ENCODE results near the gene PRKRIP1. TPM values are rescaled to one million over a fixed set of nuclear protein-coding genes. Genes with fewer than 3 reads are reported as not detected.

Gene PRKRIP1
- total RNA-seq, 2 donors from 2014 or later = 15.1 to 19.4 TPM

GRCh38 chr7:102446387-102447156 is 50.4 kb downstream of the PRKRIP1 start:
- Histone ChIP-seq H3K27ac (no peak overlapping the region), H3K36me3 (no peaks in the 10 kb centered on the region), H3K9ac (ENCODE audit: low read depth in 2 of 2, low read length in 2 of 2) (no peak overlapping the region), H3K27me3 (no peaks in the 10 kb centered on the region), H3K9me3 (no peaks in the 10 kb centered on the region), H3K4me1 (no peaks in the 10 kb centered on the region), H3K4me3 (no peak overlapping the region)
- TF ChIP-seq CTCF (IDR thresholded peaks at IDR 0.05) = no peak
- no peak for DNase-seq
- intact Hi-C loops (cut with DNase I) = no loop called here

- no peak for DNase-seq
These were observed 51.1 kb downstream of the PRKRIP1 start for GRCh38 chr7:102447311-102447710.

DNA sequence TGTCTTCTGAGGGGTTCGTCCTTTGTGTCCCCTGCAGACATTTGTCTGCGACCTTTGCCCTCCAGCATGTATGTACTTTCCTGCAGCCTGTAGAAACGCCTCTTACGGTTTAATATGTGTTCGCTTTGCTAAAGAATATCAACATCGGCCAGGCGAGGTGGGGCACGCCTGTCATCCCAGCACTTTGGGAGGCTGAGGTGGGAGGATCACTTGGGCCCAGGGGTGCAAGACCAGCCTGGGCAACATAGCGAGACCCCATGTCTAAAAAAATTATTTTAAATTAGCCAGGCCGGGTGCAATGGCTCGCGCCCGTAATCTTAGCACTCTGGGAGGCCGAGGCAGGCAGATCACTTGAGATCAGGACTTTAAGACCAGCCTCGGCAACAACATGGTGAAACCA is 53.0 kb downstream of the PRKRIP1 start:
- Histone ChIP-seq H3K4me1 (no peaks in the 10 kb centered on the region), H3K9ac (ENCODE audit: low read depth in 2 of 2, low read length in 2 of 2) (no peak overlapping the region), H3K36me3 (no peaks in the 10 kb centered on the region), H3K4me3 (no peak overlapping the region), H3K27me3 (no peaks in the 10 kb centered on the region), H3K27ac (no peak overlapping the region), H3K9me3 (no peaks in the 10 kb centered on the region)
- no peak for TF ChIP-seq CTCF (IDR thresholded peaks at IDR 0.05)
- intact Hi-C loops (cut with DNase I) = no loop called here
- no peak for DNase-seq

More at GRCh38 chr7:102447311-102447710, 51.1 kb downstream of the PRKRIP1 start:
- Histone ChIP-seq H3K27me3 (no peaks in the 10 kb centered on the region), H3K4me3 (no peak overlapping the region), H3K27ac (no peak overlapping the region), H3K4me1 (no peaks in the 10 kb centered on the region), H3K9me3 (no peaks in the 10 kb centered on the region), H3K36me3 (no peaks in the 10 kb centered on the region), H3K9ac (ENCODE audit: low read depth in 2 of 2, low read length in 2 of 2) (no peak overlapping the region)
- intact Hi-C loops (cut with DNase I) = no loop called here
- TF ChIP-seq CTCF (IDR thresholded peaks at IDR 0.05) = no peak

DNA sequence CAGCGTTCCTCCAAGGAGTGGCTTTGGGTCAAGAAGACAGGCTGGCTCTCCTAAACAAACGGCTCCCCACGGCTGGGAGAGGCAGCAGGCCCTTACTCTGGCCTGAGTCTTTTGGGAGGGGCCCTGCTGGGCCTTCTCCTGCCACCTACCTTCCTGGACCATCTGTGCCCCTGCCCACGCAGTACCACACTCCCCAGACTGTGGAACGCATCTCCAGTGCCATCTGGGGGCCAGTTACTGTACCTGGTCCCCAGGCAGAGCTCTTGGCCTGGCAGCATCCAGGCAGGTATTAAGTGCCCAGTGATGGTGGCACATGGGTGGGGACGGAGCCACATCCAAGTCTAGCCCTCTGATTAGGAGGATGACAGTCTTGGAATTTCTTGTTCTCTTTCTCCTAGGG is 54.1 kb downstream of the PRKRIP1 start:
- Histone ChIP-seq H3K27ac (no peak overlapping the region), H3K9me3 (no peaks in the 10 kb centered on the region), H3K36me3 (no peaks in the 10 kb centered on the region), H3K4me3 (no peak overlapping the region), H3K4me1 (no peaks in the 10 kb centered on the region), H3K27me3 (no peaks in the 10 kb centered on the region), H3K9ac (ENCODE audit: low read depth in 2 of 2, low read length in 2 of 2) (no peak overlapping the region)
- no peak for DNase-seq
- intact Hi-C loops (cut with DNase I) = no loop called here
- TF ChIP-seq CTCF (IDR thresholded peaks at IDR 0.05) = no peak

DNA sequence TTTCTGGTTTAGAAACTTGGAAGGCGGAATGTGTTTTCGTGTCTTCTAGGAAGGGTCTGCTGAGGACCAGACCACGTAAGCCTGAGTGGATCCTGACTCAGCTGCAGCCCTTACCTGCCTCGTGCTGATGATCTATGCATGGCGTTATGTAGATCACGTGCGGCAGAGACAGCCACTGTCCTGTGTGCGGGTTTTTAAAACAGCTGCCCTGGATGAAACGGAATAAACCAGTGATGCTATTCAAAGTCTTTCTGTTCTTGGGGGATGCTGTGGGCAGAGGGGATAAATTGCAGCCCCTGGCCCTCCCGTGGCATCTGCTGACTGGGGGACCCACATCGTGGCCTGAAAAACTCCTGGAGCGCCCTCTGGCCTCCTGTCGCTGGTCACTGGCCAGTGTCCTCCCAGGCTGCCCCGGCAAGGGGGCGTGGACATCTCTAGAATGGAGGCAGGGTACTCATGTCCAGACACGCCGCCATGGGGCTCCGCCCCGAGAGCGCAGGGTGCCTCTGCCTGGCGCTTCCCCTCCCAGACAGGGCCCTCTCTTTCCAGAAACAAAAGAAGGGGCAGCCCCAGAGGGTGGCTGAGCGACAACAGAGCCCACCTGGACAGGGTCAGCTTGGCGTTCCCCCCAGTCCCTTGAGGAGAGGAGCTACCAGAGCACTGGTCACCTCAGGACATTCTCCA is 55.4 kb downstream of the PRKRIP1 start:
- intact Hi-C loops (cut with DNase I) = no loop called here
- no peak overlapping the region for H3K9ac ChIP-seq (ENCODE audit: low read depth in 2 of 2, low read length in 2 of 2)

More for the DNA sequence above, 55.4 kb downstream of the PRKRIP1 start:
- Histone ChIP-seq H3K36me3 (no peaks in the 10 kb centered on the region), H3K4me1 (no peaks in the 10 kb centered on the region), H3K27ac (no peak overlapping the region), H3K27me3 (no peaks in the 10 kb centered on the region), H3K9me3 (no peaks in the 10 kb centered on the region), H3K4me3 (no peak overlapping the region)
- no peak for DNase-seq
- TF ChIP-seq CTCF (IDR thresholded peaks at IDR 0.05) = no peak

All from colonic mucosa (tissue), 4 donors.